ENCODE results near the gene METRN.
"Not testable (repeated sequence)": the region's sequence is repeated elsewhere in the genome, so short reads cannot be mapped to it uniquely, and the experiment has no call there.

METRN gene

GRCh38 chr16:712740-713250, 2.1 kb upstream of the METRN start:
- not testable (repeated sequence) for DNase-seq (ENCODE audit: low read depth); H3K4me3 ChIP-seq (ENCODE audit: low read depth, low read length)
- peak; percentile 43 for TF ChIP-seq CTCF (IDR thresholded peaks at IDR 0.05; ENCODE audit: control insufficient read depth, extremely low read depth, insufficient read depth)

- no peak for TF ChIP-seq CTCF (IDR thresholded peaks at IDR 0.05; ENCODE audit: control insufficient read depth, extremely low read depth, insufficient read depth)
- no peak for DNase-seq (ENCODE audit: low read depth)
- peak overlapping the region; percentile 42; the same call in 1 of the 2 replicates for H3K4me3 ChIP-seq (ENCODE audit: low read depth, low read length)
These were observed 839 bp upstream of the METRN start for GRCh38 chr16:714079-714478.

GRCh38 chr16:715477-716199, 720 bp downstream of the METRN start:
- peak overlapping the region; percentile 69 for H3K4me3 ChIP-seq (ENCODE audit: low read depth, low read length)
- peak; percentile 52 for TF ChIP-seq CTCF (IDR thresholded peaks at IDR 0.05; ENCODE audit: control insufficient read depth, extremely low read depth, insufficient read depth)
- DNase-seq (ENCODE audit: low read depth) = no peak

- no peak for TF ChIP-seq CTCF (IDR thresholded peaks at IDR 0.05; ENCODE audit: control insufficient read depth, extremely low read depth, insufficient read depth)
- no peak for DNase-seq (ENCODE audit: low read depth)
- H3K4me3 ChIP-seq (ENCODE audit: low read depth, low read length) = peak overlapping the region; percentile 69
These were observed 1.3 kb downstream of the METRN start for GRCh38 chr16:716200-716568.

- H3K4me3 ChIP-seq (ENCODE audit: low read depth, low read length) = peak overlapping the region; percentile 69
- DNase-seq (ENCODE audit: low read depth) = no peak
- no peak for TF ChIP-seq CTCF (IDR thresholded peaks at IDR 0.05; ENCODE audit: control insufficient read depth, extremely low read depth, insufficient read depth)
These were observed 1.9 kb downstream of the METRN start for GRCh38 chr16:716768-717325.

GRCh38 chr16:717450-718245, 2.7 kb downstream of the METRN start:
- DNase-seq (ENCODE audit: low read depth) = no peak
- H3K4me3 ChIP-seq (ENCODE audit: low read depth, low read length) = no peak overlapping the region
- no peak for TF ChIP-seq CTCF (IDR thresholded peaks at IDR 0.05; ENCODE audit: control insufficient read depth, extremely low read depth, insufficient read depth)

Data from LNCaP clone FGC (cell line).